Measurements from ENCODE around the gene SH3BGRL3. TPM values are rescaled to one million over a fixed set of nuclear protein-coding genes. Genes with fewer than 3 reads are reported as not detected.

Gene SH3BGRL3
- total and polyA plus RNA-seq, 8 donors = 90.4 to 347 (median 110) TPM

DNA sequence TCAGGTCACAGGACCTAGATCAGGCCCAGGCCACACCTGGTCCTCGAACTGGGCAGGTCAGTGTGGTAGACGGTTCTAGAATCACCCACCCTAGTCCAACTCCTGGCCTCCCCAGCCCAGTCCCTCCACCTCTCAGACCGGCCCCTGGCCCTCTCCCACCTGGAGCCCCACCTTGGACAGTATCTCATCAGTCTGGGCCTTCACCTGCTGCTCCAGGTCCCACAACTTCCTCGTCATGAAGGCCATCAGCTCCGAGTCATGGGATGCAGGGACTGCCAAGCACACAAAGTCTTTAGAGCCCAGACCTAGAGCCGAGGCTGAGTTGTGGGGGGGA is 17.9 kb downstream of the SH3BGRL3 start:
- Histone ChIP-seq H3K27me3 (no peaks in the 10 kb centered on the region), H3K4me1 (peaks cover 0 to 16% of the 10 kb centered on the region in 2 donors), H3K9me3 (no peaks in the 10 kb centered on the region), H3K36me3 (peaks cover 0 to 24% of the 10 kb centered on the region in 2 donors), H3K27ac (no peak overlapping the region), H3K4me3 (no peak overlapping the region)
- TF ChIP-seq, protein P1, sequence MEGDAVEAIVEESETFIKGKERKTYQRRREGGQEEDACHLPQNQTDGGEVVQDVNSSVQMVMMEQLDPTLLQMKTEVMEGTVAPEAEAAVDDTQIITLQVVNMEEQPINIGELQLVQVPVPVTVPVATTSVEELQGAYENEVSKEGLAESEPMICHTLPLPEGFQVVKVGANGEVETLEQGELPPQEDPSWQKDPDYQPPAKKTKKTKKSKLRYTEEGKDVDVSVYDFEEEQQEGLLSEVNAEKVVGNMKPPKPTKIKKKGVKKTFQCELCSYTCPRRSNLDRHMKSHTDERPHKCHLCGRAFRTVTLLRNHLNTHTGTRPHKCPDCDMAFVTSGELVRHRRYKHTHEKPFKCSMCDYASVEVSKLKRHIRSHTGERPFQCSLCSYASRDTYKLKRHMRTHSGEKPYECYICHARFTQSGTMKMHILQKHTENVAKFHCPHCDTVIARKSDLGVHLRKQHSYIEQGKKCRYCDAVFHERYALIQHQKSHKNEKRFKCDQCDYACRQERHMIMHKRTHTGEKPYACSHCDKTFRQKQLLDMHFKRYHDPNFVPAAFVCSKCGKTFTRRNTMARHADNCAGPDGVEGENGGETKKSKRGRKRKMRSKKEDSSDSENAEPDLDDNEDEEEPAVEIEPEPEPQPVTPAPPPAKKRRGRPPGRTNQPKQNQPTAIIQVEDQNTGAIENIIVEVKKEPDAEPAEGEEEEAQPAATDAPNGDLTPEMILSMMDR (IDR thresholded peaks at IDR 0.05) = no peak
- intact Hi-C loops (cut with DNase I) = no loop called here
- DNase-seq (no peak), ATAC-seq (no peak)

DNA sequence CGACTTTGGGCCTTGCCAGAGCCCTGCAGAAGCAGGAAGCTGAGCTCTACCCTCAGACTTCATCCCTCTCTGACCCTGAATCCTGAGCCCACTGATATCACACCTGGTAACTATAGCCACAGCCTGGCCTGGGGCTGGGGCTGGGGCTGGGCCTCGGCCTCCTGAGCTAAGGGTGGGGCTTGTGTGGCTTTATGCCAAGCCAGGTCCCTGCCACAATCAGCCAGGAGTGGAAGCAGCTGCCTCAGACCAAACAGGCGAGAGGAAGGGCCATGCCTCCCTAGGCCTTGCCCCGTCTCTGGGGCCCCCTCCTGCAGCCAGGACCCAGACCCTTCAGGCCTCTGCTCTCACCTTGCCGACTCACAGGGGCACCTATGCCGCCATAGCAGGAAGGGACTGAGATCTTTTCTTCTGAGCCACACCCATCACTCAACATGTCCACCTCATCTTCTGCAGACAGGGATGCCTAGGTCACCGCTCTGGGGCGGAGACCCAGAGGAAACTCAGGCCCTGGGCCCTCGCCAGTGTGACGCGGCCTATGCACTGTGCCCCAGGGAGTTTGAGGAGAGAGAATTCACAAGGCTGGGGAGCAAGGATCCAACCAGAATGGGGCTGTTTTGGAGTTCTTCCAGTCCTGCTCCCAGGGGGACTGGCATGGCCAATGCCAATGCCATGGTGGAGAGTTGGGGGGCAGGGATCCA is 20.8 kb downstream of the SH3BGRL3 start:
- Histone ChIP-seq H3K27me3 (no peaks in the 10 kb centered on the region), H3K27ac (no peak overlapping the region), H3K36me3 (peaks cover 0 to 19% of the 10 kb centered on the region in 2 donors), H3K4me3 (no peak overlapping the region), H3K4me1 (peaks cover 0 to 38% of the 10 kb centered on the region in 2 donors), H3K9me3 (no peaks in the 10 kb centered on the region)
- intact Hi-C loops (cut with DNase I) = no loop called here
- ATAC-seq (no peak), DNase-seq (no peak)
- TF ChIP-seq, protein P1 (IDR thresholded peaks at IDR 0.05) = no peak

DNA sequence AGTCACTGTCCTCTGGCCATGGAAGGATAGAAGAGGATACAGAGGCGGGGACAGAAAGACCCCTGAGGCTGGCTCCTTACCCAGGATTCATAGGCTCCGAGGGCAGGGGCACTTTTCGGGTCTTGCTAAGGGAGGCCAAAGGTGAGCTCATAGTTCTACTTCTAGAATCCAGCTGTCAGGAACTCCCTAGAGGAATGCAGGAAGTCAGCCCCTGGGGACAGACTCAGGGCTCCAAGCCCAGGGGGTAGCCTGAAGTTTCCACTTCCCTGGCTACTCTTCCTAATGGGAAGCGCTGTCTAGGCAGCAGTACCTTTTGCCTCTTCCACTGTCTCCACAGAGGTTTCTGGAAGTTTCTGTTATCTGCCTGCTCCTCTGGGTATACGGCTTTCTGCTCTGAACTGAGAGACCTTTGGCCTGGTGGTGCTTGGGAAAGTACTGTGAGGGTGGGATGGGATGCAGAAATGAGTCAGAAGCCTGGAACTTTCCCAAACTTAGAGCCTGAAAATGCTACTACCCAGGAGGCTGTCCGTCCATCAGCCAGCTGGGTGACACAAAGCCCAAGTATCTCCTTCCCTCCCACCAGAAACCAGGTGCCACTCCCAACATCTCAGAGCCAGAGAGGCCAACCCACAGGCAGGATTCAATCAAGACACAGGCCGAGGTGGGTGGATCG is 23.0 kb downstream of the SH3BGRL3 start:
- Histone ChIP-seq H3K4me3 (no peak overlapping the region), H3K27ac (no peak overlapping the region), H3K36me3 (no peaks in the 10 kb centered on the region), H3K9me3 (no peaks in the 10 kb centered on the region), H3K4me1 (peaks cover 0 to 51% of the 10 kb centered on the region in 2 donors), H3K27me3 (no peaks in the 10 kb centered on the region)
- intact Hi-C loops (cut with DNase I) = no loop called here
- TF ChIP-seq, protein P1 (IDR thresholded peaks at IDR 0.05) = no peak
- DNase-seq (no peak), ATAC-seq (no peak)

DNA sequence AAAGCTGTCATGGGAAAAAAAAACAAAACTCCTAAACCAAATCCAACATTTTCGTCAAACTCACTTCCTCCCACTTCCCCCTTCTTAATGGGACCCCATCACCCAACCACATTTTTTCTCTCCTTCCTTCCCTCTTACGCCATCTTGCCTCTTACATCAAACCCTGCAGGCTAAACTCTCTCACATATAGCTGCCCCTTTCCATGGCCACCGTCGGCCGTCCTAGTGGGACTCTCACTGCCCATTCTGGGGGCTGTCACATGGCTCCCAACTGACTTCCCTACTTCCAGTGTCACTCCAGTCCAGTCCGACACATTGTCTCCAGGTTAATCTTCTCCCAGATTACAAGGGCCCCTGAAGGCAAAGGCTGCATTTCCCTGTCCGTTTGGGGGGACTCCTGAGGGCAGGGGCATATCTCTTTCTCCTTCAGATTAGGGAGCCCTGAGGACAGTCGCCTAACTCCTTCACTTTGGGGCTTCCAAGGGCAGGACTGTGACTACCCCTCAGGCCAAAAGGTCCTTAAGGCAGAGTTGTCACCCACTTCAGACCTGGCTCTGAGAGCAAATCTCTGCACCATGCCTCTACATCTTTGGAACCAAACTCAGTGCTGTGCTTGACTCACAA is 25.9 kb downstream of the SH3BGRL3 start:
- peaks cover 0 to 53% of the 10 kb centered on the region in 2 donors for H3K4me1 ChIP-seq
- H3K4me3 ChIP-seq = peak overlapping the region; percentile 68 to 81
- intact Hi-C loops (cut with DNase I) = no loop called here
- H3K36me3 ChIP-seq = no peaks in the 10 kb centered on the region
- ATAC-seq = no peak
- peak overlapping the region; percentile 69 to 90 for H3K27ac ChIP-seq
- no peaks in the 10 kb centered on the region for H3K9me3 ChIP-seq
- TF ChIP-seq, protein P1 (IDR thresholded peaks at IDR 0.05) = no peak
- DNase-seq = no peak
- H3K27me3 ChIP-seq = no peaks in the 10 kb centered on the region

Data from left lung (tissue), 10 donors.